T-helper 9 cell (primary cell): ENCODE measurements around the gene GABPA.
"Not testable (repeated sequence)": the region's sequence is repeated elsewhere in the genome, so short reads cannot be mapped to it uniquely, and the experiment has no call there.

Experiments used
- DNase-seq: peaks from one replicate; pipeline ENCODE4 v3.0.0-alpha.2; 2020
- total RNA-seq, 2 donors: gene quantifications; one replicate each; lab custom pipeline; 2026; lab: John Stamatoyannopoulos, UW

GABPA gene
- 32.1 to 74.0 reads per million in 2 donors for total RNA-seq

DNA sequence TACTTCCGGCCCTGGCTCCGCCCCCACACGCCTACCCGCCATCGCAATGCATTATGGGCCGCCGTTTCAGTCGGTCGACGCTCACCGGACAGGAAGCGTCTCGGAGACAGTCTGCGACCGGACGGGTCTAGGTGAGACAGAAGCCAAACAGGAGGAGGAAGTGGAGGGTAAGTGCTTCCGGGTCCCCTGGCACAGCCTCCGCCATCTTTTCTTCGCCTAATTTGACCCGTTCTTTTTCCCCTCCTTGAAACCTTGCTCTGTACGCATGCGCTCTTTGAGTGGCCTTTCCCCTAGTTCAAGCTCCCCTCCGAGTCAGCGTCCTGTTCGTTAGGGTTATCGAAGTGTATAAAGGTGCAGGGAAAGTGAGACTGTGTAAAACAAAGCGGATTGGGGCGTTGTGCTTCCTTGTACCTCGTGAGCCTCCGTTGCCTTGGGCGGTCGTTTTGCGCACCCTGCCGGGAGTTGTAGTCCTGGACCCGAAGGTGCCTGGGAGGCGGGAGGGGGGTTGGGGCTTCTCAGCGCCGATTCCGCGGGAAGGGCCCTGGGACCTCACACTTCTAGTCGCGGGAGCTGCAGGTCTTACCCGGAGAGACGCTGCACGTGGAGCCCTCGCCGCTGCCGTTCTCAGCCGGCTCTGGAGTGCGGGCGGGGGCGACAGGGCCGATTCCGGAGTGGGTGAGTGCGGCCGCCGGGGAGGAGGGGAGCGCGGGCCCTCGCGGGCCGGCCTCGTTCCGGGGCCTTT is at the start of gene GABPA, which contains the start of gene ATP5PF:
TSS of gene GABPA (plus strand) at position 69 of the 742 bp plus-strand sequence. CDS start 6,627 bp downstream, outside the sequence.
TSS of gene ATP5PF (minus strand) at position 1 of the 742 bp plus-strand sequence. CDS start 5,110 bp downstream, outside the sequence.
- DNase-seq: peak; percentile 96

DNA sequence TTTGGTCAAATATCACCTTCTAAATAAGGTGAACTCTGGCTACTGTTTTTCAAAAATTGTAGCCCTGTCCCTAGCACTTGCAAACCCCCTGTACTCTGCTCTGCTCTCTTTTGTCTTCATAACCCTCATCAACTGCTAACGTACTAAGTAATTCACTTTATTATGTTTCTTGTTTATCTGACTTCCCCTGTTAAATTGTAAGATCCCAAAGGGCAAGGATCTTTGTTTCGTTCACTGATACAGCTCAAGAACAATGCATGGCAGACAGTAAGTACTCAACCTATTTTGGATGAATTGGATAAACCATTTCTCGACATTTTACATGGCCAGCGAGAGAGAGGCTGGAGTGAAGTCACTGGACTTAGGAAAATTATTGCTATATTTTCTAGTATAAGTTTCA is 47.0 kb upstream of the GABPA start:
- DNase-seq: no peak

DNA sequence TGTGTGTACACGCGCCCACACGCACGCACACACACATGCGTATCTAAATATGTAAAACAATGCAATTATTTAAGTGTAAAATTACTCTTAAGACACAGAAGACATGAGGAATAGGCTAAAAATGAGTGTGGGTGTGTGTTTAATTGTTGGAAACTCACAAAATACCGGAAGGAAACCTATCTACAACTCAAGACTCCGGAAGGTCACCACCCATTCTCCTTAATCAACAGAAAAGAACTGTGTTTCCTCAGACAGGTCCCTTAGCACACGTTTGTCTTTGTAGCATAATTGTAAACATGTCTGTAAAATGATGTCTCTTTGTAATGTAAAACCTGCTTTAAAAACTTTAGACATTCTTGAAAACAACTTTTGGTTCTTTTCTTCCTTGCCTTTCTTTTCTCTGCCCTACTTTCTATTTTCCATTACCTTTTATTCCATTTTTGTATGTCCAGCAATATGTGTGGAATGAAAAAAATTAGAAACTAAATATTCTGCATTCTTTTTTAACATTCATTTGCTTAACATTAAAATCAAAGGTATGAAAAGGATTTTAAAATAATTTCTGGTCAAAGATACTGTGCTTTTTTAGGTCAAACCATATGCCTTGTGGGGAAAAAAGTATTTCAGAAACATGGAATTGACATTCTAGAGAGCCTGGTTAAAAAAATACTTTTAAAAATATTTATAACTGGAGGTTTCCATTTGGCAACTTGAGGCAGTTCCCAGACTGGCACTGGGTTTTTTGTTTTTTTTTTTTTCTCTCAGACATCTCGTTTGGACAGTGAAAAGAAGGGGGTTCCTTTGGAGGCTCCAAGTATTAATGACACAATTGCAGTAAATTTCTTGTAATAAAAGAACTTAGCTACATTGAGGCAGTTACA is 46.3 kb upstream of the GABPA start:
- no peak for DNase-seq

DNA sequence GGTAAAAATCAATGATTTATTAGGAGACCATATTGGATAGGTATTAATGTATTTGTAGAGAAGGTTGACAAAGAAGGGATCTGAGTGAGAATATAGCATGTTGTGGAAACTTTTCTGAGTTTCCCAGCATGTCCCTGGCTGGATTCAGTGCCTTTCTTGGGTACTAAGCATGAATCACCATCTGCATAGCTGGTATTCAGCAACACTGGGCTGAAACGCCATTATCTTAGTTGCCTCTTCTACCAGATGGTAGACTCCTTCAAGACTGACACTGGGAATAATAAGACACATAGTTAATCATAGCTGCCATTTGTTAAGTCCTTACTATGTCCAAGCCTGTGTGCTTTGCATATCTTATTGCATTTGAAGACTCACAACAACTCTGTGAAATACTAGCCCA is 45.5 kb upstream of the GABPA start:
- no peak for DNase-seq

DNA sequence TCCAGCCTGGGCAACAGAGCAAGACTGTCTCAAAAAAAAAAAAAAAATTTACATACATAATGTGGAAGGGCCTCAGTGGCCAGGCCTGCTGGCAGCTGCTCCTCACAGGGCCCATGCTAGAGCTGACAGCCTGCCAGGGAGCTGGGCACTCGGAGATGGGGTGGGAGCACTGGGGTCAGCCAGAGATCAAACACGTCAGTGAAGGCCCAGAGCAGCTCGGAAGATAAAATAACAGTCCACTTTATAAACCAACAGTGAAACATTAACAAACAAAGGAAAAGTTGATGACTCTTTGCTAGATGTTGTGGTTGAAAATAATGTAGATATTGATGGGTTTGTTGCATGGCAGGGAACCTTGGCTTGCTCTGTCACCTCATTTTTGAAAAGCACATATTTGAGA is 42.8 kb upstream of the GABPA start:
- DNase-seq: no peak

DNA sequence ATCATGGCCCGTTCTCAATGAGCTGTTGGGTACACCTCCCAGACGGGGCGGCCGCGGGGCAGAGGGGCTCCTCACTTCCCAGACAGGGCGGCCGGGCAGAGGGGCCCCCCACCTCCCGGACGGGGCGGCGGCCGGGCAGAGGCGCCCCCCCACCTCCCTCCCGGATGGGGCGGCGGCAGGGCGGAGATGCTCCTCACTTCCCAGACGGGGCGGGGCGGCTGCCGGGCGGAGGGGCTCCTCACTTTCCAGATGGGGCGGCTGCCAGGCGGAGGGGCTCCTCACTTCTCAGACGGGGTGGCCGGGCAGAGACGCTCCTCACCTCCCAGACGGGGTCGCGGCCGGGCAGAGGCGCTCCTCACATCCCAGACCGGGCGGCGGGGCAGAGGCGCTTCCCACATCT is 39.3 kb upstream of the GABPA start:
- DNase-seq: not testable (repeated sequence)

DNA sequence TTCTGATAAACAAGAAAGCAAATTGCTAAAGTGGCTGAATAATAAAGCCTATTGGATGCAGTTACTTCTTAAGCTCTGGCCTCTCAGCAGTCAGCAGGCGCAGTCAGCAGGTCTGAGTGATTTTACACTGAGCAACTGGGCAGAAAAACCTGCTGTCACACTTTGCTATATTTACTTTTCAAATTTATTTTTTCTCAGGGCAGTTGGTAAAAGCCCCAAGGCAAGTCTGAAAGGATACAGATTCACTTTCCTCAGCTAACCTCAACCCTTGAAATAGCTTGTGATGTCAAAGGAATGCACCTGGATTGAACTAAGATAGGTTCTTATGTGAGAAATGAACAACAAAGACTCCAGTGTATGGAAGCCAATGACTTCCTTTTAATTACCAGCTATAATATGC is 34.0 kb upstream of the GABPA start:
- DNase-seq: no peak

DNA sequence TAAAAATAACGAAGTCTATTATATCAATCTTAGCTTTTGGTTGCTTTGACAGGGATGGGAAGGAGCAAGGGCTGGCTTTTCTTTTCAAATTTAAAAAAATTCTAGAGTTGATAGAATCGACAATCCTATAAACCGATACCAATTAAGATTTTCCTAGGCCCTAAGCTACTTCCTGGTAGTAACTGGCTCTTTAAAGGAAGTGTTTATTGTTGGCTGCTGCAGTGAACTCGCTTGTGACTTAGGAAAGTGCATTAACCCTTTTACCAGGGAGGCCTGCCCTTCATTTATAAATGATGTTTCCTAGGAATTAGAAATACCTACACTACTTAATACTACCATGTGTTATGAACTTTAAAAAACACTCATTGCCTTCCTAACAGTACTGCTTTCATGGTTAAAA is 33.2 kb upstream of the GABPA start:
- no peak for DNase-seq

DNA sequence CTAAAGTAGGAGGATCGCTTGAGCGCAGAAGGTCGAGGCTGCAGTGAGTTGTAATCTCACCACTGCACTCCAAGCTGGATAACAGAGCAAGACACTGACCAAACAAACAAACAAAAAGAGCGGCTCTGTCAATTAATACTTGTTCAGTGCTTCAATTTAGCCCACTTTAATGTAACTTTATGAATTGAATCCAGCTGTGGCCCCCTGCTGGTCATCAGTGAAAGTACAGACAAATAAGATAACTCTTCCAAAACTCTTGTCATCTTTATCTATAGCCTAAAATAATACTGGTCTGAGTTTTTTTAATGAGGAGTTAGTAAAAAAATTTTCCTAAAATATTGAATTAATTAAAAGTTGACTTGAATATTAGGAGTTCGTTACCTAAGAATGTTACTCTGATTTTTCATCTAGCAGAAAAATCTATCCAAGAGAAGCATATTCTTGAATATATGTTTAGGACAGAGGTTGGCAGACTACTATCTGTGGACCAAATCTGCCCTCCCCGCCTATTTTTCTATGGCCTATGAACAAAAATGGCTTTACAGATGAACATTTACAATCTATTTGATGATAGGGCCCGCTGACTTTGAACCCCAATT is 26.2 kb upstream of the GABPA start:
- DNase-seq: peak; percentile 25

DNA sequence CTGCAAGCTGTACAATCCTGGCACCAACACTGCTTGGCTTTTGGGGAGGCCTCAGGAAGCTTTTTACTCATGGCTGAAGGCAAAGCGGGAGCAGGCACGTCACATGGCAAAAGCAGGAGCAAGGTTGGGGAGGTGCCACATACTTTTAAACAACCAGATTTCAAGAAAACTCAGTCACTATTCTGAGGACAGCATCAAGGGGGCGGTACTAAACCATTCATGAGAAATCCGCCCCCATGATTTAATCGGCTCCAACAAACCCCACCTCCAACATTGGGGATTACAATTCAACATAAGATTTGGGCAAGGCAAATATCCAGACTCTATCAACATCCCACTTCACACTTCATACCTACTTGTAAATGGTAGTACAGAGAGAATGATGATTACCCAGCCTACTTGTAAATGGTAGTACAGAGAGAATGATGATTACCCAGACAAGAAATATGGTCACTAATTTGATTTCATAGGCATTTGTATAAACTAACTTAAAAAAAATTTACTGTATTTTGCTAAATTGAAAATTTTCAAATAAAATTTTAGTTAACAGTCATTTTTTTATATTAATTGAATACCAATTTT is 25.0 kb upstream of the GABPA start:
- DNase-seq: no peak

DNA sequence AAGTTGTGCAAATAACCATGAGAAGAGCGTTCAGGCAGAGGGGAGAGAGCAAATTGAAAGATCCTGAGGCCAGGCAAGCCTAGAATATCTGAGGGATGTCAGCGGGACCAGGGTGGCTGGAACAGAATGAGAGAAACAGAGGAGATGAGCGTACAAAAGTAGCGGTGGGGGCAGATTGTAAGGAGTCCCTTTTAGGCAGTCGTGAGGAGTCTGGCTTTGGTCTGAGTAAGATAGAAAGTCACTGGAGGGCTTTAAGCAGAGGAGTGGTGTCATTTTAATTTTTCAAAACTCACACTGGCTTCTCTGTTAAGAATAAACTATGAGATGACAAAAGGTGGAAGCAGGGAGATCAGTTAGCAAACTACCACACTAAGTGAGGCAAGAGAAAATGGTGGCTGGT is 24.2 kb upstream of the GABPA start:
- no peak for DNase-seq

DNA sequence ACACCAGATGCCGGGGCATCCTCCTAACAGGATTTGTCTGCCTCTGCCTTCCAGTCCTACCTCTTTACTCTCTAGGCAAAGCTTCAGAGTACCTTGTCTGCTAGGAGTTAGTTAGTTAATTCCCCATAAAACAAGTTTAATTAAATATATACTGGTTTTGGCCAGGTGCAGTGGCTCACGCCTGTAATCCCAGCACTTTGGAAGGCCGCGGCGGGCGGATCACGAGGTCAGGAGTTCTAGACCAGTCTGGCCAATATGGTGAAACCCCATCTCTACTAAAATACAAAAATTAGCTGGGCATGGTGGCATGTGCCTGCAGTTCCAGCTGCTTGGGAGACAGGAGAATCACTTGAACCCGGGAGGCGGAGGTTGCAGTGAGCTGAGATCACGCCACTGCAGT is 20.7 kb upstream of the GABPA start:
- not testable (repeated sequence) for DNase-seq

DNA sequence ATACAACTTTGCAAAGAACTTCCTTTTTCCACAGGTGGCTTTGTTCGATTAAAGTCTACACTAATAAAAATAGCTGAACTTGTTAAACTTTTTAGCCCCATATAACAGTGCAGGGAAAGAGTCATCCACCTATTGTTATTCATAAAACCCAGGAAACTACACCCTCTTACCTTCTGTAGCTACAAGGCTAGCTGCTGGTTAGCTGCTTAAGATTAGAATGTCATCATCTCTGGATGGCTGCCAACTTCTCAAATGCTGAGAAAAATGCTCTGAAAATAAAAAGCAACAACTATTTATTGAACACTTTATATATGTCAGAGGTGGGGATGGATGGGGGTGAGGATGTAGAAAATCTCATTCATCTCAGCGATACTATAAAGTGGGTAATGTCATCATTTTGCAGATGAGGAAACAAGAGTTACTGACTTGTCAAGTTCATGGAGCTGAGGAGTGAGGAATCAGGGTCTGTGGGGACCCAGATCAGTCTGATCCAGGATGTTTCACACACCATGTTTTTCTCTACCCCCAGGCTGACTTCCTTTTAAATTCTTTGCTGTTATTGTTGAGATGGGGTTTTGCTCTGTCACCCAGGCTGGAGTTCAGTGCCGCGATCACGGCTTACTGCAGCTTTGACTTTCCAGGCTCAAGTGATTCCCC is 17.2 kb upstream of the GABPA start:
- DNase-seq: no peak

DNA sequence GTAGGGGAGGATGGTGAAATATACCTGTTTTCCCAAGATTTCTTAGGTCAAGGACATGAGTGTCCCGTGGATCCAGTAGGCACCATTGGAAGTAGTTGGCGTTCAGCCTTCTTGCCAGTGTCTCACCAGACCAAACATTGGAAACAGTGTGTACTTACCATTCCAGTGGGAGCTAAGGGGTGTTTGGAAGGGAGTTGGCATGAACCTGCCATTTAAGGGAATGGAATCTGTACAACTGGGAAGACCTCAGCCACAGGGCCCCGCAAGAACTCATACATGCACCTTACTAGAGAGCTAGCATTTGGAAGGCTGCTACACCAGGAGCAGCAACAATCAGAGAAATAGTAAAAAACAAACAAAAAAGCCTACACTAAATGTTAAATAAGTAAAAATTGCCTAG is 12.8 kb upstream of the GABPA start:
- DNase-seq: no peak

DNA sequence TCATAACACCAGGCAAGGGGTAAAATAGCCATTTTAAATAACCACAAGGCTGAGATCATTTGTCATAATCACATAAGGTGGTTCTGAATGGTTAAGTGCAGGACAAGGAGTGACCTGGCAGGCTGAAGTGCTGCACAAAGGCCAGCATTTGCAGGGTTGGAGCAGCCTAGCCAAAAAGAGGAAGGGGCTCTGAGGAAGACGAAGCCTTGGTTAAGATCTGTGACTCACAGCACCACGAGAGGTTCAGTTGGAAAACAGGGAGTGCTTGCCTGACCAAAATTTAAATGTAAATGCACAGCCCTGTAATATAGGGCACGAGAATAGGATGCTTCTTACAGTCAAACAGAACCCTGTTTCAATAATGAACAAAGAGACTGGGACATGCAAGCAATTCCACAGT is 12.1 kb upstream of the GABPA start:
- DNase-seq: no peak

DNA sequence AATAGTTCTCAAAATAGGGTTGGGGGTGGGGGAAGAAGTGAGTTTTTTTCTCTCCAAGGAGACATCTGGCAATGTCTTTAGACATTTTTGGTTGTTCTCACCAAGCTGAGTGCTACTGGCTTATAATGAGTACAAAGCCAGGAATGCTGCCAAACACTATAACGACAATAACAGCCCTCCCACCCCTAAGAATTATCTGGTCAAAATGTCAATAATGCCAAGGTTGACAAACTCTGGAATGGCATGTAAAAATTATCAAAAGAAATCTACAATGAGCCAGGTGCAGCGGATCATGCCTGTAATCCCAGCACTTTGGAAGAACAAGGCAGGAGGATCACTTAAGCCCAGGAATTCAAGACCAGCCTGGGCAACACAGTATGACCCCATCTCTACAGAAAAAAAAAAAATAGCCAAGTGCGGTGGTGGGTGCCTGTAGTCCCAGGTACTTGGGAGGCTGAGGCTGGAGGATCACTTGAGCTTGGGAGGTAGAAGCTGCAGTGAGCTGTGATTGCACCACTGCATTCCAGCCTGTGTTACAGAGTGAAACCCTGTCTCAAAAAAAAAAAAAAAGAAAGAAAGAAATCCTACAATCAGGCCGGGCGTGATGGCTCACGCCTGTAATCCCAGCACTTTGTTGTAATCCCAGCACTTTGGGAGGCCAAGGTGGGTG is 2.5 kb upstream of the GABPA start:
- no peak for DNase-seq

DNA sequence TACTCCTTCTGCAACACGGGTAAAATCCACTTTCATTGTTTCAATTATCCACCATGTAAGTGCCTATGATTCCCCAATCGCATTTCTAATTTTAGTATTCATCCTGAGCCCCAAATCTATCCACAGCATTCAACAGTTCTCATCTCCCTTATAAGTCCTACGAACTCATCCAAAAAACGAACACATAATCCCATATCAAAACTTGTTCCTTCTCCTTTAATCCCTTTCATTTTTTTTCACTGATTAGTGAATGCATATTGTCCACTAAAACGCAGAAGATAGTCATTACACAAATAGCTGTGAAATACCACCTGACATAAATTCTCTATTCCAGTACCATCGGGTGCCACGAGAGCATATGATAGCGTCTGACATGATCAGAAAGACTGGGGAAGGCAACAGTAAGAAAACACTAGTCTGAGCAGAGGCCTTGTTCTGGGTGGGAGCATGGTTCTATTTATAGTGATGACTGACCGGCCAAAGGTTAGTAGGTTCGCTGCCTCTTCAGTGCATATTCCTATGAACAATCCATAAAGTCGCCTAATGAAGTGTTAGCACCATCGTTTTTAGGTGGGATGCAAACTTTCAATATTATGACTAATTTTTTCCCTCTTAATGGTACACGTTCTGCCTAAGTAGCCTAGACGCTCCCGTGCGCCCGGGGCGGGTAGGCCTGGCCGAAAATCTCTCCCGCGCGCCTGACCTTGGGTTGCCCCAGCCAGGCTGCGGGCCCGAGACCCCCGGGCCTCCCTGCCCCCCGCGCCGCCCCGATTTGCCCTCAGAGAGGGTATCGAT is 716 bp upstream of the GABPA start:
- DNase-seq: no peak

DNA sequence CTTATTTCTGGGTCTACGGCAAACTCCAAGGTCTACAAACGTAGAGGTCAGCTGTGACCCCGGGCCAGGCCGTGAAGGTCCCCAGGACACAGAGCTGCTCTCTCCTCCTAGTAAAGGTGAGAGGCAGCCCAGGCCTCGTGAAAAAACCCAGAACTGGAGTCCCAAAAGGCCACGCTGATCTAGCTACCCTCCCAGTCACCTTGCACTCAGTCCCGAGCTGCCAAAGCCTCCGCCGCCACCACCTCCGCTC is 193 bp upstream of the GABPA start:
- no peak for DNase-seq

DNA sequence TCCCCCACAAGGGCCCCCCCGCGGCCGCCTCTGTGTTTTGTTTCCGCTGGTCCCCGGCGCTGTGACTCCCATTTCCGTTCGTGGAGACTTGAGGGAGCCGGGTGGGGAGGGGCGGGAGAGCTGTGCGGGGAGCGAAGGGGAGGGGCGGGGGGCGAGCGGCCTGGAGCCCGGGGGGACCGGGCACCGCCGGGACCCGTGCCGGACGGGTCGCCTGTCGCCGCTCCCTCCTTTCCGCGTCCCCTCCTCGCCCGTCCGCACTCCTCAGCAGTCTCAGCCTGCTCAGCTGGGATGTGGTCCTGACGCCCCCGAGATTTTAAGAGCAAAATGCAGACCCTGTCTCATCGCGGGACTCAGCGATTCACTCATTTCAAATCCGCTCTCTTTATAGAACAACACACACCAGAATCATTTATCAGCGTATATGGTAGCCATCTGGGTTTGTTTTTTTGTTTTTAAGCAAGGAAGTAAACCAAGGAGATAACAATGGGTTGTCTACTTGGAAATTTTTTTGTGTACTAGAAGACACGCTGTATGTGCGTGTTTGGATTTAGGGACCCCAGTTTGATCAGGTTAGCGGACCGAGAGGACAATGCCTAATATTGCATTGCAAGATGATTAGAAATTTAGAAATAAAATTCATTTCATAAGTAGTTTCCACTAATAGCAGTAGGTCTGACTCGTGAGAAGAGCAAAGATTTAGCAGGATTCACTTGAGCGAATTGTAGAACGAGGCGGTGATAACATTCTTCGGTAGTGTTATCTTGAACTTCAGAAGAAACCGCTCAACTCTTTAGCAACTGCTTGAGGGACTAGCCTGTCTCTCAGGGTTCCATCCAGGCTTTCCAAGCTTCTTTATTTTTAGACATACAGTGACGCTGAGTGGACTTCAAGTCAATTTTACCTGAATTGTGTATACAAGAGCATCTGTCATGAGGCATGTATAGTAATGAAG is 1.1 kb downstream of the GABPA start:
- peak; percentile 56 for DNase-seq

DNA sequence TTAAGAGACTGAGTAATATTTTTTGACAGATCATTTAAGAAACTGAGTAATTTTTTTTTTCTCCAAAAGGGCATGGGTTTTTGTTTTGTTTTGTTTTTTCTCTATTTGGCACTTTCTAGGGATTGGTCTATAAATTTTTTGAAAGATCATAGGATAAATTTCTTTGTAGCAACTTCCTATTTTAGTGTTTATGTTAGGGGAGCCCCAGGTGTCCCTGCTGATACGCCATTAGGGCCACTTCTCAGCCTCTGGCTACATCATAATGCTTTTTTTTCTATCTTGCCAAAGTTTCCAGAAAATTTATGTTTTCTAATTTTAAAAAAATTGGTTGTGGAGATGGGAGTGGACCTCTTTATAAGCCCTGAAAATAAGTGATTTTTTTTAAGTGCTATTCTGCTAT is 2.6 kb downstream of the GABPA start:
- no peak for DNase-seq
